K562 (cell line): ENCODE data around the gene METAP1. TPM values are rescaled to one million over a fixed set of nuclear protein-coding genes. Genes with fewer than 3 reads are reported as not detected.
A peak's percentile ranks its signal among the peaks of the same experiment; 100 is the strongest.

Source experiments
- DIDO1 ChIP-seq: fragments of 450-650 bp; IDR thresholded peaks from 2 replicates; pipeline ENCODE4 v1.6.1; 2016; ENCODE audit warnings: low read depth, missing biosample characterization, missing genetic modification characterization
- EHMT2 ChIP-seq: fragments of 450-650 bp; IDR thresholded peaks from 2 replicates; pipeline ENCODE4 v1.6.1; 2018; ENCODE audit warnings: antibody characterized with exemption
- EP300 ChIP-seq: IDR thresholded peaks from 2 replicates; pipeline ENCODE4 v1.6.1; 2012; ENCODE audit warnings: low read length, improper control_type of control experiment
- FOXM1 ChIP-seq, 2 experiments: fragments of 450-650 bp in 1 of 2; sonication (generic) in 1 of 2; formaldehyde crosslinking in 1 of 2; IDR thresholded peaks; 2 replicates each; pipeline versions ENCODE4 v1.6.1 to v1.9.0; 2017 to 2022; ENCODE audit warnings: low read depth in 2 of 2, mild to moderate bottlenecking in 2 of 2, missing genetic modification reagents in 1 of 2, moderate library complexity in 1 of 2
- GABPB1 ChIP-seq: sonication (generic); formaldehyde crosslinking; IDR thresholded peaks from 2 replicates; pipeline ENCODE4 v1.8.0; 2022; ENCODE audit warnings: mild to moderate bottlenecking, missing genetic modification reagents
- ILK ChIP-seq: fragments of 450-650 bp; IDR thresholded peaks from 2 replicates; pipeline ENCODE4 v1.6.1; 2016; ENCODE audit warnings: missing genetic modification characterization, low read depth, mild to moderate bottlenecking, missing compliant biosample characterization, moderate library complexity, borderline replicate concordance
- KDM1A ChIP-seq, 2 experiments: fragments of 450-650 bp; IDR thresholded peaks; 2 replicates each; pipeline ENCODE4 v1.6.1; 2016; ENCODE audit warnings: mild to moderate bottlenecking in 2 of 2
- MBD2 ChIP-seq: sonication (generic); IDR thresholded peaks from 2 replicates; pipeline ENCODE4 v1.6.1; 2016; ENCODE audit warnings: low read depth, borderline replicate concordance
- MXI1 ChIP-seq: IDR thresholded peaks from 2 replicates; pipeline ENCODE4 v1.6.1; 2011; ENCODE audit warnings: low read depth, mild to moderate bottlenecking, improper control_type of control experiment, low read length
- NFE2 ChIP-seq: IDR thresholded peaks from 2 replicates; pipeline ENCODE4 v1.6.1; 2014; ENCODE audit warnings: antibody characterized with exemption, low read depth
- NFYB ChIP-seq: IDR thresholded peaks from 2 replicates; pipeline ENCODE4 v1.6.1; 2011; ENCODE audit warnings: mild to moderate bottlenecking, moderate library complexity; ENCODE audit not compliant: insufficient read length; ENCODE audit errors: extremely low read depth
- PHF8 ChIP-seq: fragments of 200-600 bp; sonication (generic); IDR thresholded peaks from 2 replicates; pipeline ENCODE4 v1.6.1; 2012; ENCODE audit warnings: mixed run types, mild to moderate bottlenecking, inconsistent platforms, low read length, moderate library complexity, borderline replicate concordance
- PTTG1 ChIP-seq: fragments of 450-650 bp; IDR thresholded peaks from 2 replicates; pipeline ENCODE4 v1.6.1; 2016; ENCODE audit warnings: low read depth, mild to moderate bottlenecking, missing genetic modification characterization, missing compliant biosample characterization
- TEAD1 ChIP-seq, 2 experiments: fragments of 450-650 bp in 1 of 2; sonication (generic) in 1 of 2; formaldehyde crosslinking; IDR thresholded peaks; 2 replicates each; pipeline versions ENCODE4 v1.4.0 to v1.8.0; 2020 to 2022; ENCODE audit warnings: mild to moderate bottlenecking in 2 of 2, missing genetic modification reagents in 1 of 2
- ZNF311 ChIP-seq: fragments of 250-450 bp; sonication (Bioruptor Pico); IDR thresholded peaks from 2 replicates; pipeline ENCODE4 v1.4.0; 2020; ENCODE audit warnings: mild to moderate bottlenecking, moderate library complexity
- ZNF75A ChIP-seq: fragments of 450-650 bp; formaldehyde crosslinking; IDR thresholded peaks from 2 replicates; pipeline ENCODE4 v1.4.0; 2020; ENCODE audit warnings: mild to moderate bottlenecking
- polyA plus RNA-seq, 8 experiments: library from polyadenylated mRNA; depleted of rRNA in 4 of 8; stranded (reverse) in 5 of 8; unstranded in 3 of 8; fragments of >200 nt; fragmentation: Nextera tagmentation in 2 of 8; fragmentation: Illumina TruSeq in 1 of 8; extraction: Ambion mirVana in 2 of 8; extraction: Trizol in 1 of 8; gene quantifications; 2 replicates each; pipeline versions ENCODE4 v1.2.1 to v1.2.3, GENCODE V29; 2011 to 2014; ENCODE audit warnings: inconsistent platforms in 1 of 8, missing spikeins in 1 of 8
- total RNA-seq, 7 experiments: library from RNA; depleted of rRNA in 6 of 7; stranded (reverse); fragments of >200 nt in 6 of 7; fragmentation: Illumina TruSeq in 2 of 7; extraction: Trizol in 2 of 7; gene quantifications; 2 replicates each; pipeline versions ENCODE4 v1.2.1 to v1.2.3, GENCODE V29; 2011 to 2021; ENCODE audit warnings: low replicate concordance in 1 of 7
- TF ChIP-seq, protein P1 (sequence below): fragments of 250-450 bp; sonication (Bioruptor Pico); IDR thresholded peaks from 2 replicates; pipeline ENCODE4 v1.4.0; 2020; ENCODE audit warnings: mild to moderate bottlenecking, moderate library complexity
- TF ChIP-seq, protein P2 (sequence below): fragments of 200-800 bp; sonication (Bioruptor generic); IDR thresholded peaks from 2 replicates; pipeline ENCODE4 v1.6.1; 2017; ENCODE audit warnings: missing genetic modification characterization, missing compliant biosample characterization
- TF ChIP-seq, protein P3 (sequence below): fragments of 250-450 bp; sonication (Bioruptor Pico); IDR thresholded peaks from 2 replicates; pipeline ENCODE4 v1.5.0; 2021
- TF ChIP-seq, protein P4 (sequence below): IDR thresholded peaks from 2 replicates; pipeline ENCODE4 v1.6.1; 2016; ENCODE audit warnings: missing genetic modification characterization, missing compliant biosample characterization

Gene METAP1
- total and polyA plus RNA-seq, 9 of the 15 experiments (the other 6 are each of a cell fraction or from before 2014, with no cell fraction given): 31.4 to 77.6 (median 59.5) TPM

DNA sequence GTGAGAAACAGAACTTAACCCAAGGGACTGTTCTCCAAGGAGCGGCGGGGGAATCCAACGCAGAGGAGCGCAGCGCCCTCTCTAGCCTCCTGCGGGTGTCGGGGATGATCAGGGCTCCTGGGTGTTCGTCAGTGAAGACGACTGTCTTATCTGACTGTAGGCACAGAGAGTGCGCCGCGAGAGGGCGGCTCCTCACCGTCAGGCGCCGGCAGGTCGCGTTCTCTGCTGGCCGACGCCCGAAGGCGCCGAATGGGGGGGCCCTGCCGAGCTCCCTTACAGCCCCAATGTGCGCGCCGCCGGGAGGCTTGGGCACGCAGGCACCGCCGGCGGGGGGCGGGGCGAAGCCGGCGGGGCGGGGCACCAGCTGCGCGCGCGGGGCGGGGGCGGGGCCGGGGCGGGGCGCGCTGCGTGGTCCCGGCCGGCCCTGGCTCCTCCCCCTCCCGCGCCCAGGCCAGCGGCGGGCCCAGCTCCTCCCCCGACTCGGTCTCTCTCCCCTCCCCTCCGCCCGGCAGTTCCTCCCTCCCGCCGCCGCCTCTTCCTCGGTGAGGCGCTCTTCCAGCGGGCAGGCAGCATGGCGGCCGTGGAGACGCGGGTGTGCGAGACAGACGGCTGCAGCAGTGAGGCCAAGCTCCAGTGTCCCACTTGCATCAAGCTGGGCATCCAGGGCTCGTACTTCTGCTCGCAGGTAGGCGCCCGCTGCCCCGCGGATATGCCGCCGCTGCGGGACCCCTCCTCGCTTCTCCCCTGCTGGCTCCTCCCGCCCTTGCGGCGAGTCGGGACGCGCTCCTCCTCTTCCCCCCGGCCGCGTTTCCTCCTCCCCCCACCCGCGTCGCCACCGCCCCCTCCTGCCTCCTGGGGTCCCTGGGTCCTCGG, at the start of gene METAP1 (continued):
- TF ChIP-seq, protein P1, sequence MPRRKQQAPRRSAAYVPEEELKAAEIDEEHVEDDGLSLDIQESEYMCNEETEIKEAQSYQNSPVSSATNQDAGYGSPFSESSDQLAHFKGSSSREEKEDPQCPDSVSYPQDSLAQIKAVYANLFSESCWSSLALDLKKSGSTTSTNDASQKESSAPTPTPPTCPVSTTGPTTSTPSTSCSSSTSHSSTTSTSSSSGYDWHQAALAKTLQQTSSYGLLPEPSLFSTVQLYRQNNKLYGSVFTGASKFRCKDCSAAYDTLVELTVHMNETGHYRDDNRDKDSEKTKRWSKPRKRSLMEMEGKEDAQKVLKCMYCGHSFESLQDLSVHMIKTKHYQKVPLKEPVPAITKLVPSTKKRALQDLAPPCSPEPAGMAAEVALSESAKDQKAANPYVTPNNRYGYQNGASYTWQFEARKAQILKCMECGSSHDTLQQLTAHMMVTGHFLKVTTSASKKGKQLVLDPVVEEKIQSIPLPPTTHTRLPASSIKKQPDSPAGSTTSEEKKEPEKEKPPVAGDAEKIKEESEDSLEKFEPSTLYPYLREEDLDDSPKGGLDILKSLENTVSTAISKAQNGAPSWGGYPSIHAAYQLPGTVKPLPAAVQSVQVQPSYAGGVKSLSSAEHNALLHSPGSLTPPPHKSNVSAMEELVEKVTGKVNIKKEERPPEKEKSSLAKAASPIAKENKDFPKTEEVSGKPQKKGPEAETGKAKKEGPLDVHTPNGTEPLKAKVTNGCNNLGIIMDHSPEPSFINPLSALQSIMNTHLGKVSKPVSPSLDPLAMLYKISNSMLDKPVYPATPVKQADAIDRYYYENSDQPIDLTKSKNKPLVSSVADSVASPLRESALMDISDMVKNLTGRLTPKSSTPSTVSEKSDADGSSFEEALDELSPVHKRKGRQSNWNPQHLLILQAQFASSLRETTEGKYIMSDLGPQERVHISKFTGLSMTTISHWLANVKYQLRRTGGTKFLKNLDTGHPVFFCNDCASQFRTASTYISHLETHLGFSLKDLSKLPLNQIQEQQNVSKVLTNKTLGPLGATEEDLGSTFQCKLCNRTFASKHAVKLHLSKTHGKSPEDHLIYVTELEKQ (CRISPR knock-in tag): no peak
- TF ChIP-seq FOXM1 (IDR thresholded peaks at IDR 0.05; ENCODE audit: low read depth) (no peak), FOXM1 (CRISPR knock-in tag; IDR thresholded peaks at IDR 0.05; ENCODE audit: low read depth) (no peak; the same call in 1 of the 2 replicates), PHF8 (peak; percentile 88), EP300 (peak; percentile 51; the same call in 1 of the 2 replicates), ZNF75A (CRISPR knock-in tag) (no peak), GABPB1 (CRISPR knock-in tag) (peak; percentile 72), NFYB (no peak), PTTG1 (tag) (no peak), KDM1A (IDR thresholded peaks at IDR 0.05) (no peak), ZNF311 (CRISPR knock-in tag) (no peak), DIDO1 (tag) (no peak; the same call in 1 of the 2 replicates), ILK (tag) (no peak), TEAD1 (CRISPR knock-in tag; IDR thresholded peaks at IDR 0.05) (peak; percentile 32 to 46; a peak in 1 of 4 replicates), MBD2 (peak; percentile 41; the same call in 1 of the 2 replicates), EHMT2 (no peak), NFE2 (no peak), MXI1 (0 out of 2 replicates have a peak, but pooled peaks have one; percentile 10)
- TF ChIP-seq, protein P2, sequence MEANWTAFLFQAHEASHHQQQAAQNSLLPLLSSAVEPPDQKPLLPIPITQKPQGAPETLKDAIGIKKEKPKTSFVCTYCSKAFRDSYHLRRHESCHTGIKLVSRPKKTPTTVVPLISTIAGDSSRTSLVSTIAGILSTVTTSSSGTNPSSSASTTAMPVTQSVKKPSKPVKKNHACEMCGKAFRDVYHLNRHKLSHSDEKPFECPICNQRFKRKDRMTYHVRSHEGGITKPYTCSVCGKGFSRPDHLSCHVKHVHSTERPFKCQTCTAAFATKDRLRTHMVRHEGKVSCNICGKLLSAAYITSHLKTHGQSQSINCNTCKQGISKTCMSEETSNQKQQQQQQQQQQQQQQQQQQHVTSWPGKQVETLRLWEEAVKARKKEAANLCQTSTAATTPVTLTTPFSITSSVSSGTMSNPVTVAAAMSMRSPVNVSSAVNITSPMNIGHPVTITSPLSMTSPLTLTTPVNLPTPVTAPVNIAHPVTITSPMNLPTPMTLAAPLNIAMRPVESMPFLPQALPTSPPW (CRISPR knock-in tag): peak; percentile 96
- TF ChIP-seq, protein P3, sequence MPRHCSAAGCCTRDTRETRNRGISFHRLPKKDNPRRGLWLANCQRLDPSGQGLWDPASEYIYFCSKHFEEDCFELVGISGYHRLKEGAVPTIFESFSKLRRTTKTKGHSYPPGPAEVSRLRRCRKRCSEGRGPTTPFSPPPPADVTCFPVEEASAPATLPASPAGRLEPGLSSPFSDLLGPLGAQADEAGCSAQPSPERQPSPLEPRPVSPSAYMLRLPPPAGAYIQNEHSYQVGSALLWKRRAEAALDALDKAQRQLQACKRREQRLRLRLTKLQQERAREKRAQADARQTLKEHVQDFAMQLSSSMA (CRISPR knock-in tag): no peak
- TF ChIP-seq, protein P4, sequence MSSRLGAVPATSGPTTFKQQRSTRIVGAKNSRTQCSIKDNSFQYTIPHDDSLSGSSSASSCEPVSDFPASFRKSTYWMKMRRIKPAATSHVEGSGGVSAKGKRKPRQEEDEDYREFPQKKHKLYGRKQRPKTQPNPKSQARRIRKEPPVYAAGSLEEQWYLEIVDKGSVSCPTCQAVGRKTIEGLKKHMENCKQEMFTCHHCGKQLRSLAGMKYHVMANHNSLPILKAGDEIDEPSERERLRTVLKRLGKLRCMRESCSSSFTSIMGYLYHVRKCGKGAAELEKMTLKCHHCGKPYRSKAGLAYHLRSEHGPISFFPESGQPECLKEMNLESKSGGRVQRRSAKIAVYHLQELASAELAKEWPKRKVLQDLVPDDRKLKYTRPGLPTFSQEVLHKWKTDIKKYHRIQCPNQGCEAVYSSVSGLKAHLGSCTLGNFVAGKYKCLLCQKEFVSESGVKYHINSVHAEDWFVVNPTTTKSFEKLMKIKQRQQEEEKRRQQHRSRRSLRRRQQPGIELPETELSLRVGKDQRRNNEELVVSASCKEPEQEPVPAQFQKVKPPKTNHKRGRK (tag): no peak
